ENCODE measurements around the gene KRT37.
"Not testable (repeated sequence)": the region's sequence is repeated elsewhere in the genome, so short reads cannot be mapped to it uniquely, and the experiment has no call there.

Gene KRT37

DNA sequence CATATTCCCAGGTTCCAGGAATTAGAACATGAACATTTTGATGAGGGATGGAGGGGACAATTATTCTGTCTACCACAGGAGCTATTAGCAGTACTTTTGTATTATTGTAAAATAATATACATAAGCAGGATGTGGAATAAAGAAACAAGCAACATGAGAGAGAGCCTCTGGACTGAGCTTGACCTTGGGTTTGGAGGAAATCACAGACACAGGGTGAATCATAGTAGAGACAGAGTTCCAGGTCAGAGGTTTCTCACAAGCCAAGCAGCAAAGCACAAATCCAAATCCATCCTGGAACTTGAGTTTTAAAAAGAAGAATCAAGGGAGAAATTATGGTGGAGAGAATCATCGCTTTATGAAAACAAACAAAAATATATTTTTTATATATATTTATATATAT lies 32.1 kb downstream of the KRT37 start:
- TF ChIP-seq, protein P1, sequence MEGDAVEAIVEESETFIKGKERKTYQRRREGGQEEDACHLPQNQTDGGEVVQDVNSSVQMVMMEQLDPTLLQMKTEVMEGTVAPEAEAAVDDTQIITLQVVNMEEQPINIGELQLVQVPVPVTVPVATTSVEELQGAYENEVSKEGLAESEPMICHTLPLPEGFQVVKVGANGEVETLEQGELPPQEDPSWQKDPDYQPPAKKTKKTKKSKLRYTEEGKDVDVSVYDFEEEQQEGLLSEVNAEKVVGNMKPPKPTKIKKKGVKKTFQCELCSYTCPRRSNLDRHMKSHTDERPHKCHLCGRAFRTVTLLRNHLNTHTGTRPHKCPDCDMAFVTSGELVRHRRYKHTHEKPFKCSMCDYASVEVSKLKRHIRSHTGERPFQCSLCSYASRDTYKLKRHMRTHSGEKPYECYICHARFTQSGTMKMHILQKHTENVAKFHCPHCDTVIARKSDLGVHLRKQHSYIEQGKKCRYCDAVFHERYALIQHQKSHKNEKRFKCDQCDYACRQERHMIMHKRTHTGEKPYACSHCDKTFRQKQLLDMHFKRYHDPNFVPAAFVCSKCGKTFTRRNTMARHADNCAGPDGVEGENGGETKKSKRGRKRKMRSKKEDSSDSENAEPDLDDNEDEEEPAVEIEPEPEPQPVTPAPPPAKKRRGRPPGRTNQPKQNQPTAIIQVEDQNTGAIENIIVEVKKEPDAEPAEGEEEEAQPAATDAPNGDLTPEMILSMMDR (IDR thresholded peaks at IDR 0.05; ENCODE audit: insufficient read depth, low read depth, low read length, missing control alignments): no peak
- no peak for DNase-seq (ENCODE audit: low read depth)
- no peak overlapping the region for H3K4me3 ChIP-seq (ENCODE audit: low read depth, low read length)

DNA sequence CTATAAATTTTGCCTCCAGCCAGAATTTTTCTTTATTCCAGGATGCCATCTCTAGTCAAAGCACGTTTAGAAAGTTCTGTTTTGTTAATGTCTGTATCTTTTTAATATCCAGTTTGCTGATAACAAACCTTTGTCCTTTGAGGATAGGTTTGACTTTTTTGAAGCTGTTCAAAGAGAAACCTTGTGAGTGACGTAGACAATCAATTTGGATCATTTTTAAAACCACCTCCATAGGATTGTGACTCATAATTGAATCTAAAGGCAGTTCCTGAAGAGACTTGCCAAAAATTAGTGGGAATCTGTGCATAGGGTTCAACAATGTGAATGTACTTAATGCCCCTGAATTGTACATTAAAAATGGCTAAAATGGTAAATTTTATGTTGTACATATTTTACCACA lies 32.9 kb downstream of the KRT37 start:
- no peak for DNase-seq (ENCODE audit: low read depth)
- TF ChIP-seq, protein P1 (IDR thresholded peaks at IDR 0.05; ENCODE audit: insufficient read depth, low read depth, low read length, missing control alignments): no peak
- H3K4me3 ChIP-seq (ENCODE audit: low read depth, low read length): no peak overlapping the region

DNA sequence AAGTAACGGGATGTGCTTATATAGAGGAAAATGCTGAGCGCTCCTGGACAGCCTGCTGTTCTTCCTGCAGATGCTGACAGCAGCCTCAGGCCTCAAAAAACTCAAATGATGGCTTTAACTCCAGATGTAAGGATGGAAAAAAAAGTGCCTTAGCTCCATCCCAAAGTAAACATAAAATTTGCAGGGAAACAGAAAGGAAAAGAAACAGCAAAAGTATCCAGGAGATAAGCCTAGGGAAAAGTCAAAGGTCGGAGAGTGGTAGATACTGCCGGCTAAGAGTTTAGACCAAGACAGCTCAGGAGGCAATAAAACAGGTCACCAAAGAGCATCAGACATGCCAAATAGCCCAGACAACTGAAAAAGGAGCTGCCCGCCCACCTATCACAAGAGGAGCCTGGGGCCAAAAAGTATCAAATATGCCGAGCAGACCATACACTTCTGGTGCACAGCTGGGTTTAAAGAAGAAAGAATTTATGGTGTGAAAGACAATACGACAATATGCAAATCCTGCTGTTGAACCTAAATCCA lies 33.9 kb downstream of the KRT37 start:
- TF ChIP-seq, protein P1 (IDR thresholded peaks at IDR 0.05; ENCODE audit: insufficient read depth, low read depth, low read length, missing control alignments): no peak
- no peak overlapping the region for H3K4me3 ChIP-seq (ENCODE audit: low read depth, low read length)
- no peak for DNase-seq (ENCODE audit: low read depth)

DNA sequence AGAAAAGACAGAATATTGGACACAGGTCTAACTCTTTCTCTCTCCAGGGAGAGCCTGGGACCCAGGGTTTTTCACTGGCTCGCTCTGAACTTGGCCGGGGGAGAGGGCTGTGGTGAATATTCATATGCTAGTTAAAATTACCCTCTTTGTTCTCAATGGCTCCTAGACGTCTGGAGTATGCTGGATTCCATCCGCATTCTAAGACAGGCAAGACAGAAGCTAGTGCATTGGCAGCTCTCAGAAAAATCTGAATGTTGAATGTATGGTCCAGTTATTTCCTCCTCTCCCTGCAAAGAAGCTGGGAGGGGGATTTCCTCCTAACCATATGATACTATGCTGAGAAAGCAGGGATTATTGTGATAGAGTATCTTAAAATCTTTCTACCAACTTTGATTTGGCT lies 36.7 kb downstream of the KRT37 start:
- TF ChIP-seq, protein P1 (IDR thresholded peaks at IDR 0.05; ENCODE audit: insufficient read depth, low read depth, low read length, missing control alignments): no peak
- no peak overlapping the region for H3K4me3 ChIP-seq (ENCODE audit: low read depth, low read length)

DNA sequence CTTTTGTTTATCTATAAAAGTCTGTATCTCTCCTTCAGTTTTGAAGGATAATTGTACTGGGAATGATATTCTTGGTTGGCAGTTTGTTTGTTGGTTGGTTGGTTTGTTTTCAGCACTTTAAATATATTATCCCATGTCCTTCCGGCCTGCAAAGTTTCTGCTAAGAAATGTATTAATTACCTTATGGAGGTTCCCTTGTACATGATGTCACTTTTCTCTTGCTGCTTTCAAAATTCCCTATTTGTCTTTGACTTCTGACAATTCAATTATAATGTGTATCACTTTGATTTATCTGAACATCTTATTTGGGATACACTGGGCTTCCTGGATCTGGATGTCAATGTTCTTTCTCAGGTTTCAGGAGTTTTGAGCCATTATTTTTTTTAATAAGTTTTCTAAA lies 38.2 kb downstream of the KRT37 start:
- H3K4me3 ChIP-seq (ENCODE audit: low read depth, low read length): no peak overlapping the region
- TF ChIP-seq, protein P1 (IDR thresholded peaks at IDR 0.05; ENCODE audit: insufficient read depth, low read depth, low read length, missing control alignments): no peak
- DNase-seq (ENCODE audit: low read depth): no peak

More for the DNA sequence above, 36.7 kb downstream of the KRT37 start:
- DNase-seq (ENCODE audit: low read depth): no peak

DNA sequence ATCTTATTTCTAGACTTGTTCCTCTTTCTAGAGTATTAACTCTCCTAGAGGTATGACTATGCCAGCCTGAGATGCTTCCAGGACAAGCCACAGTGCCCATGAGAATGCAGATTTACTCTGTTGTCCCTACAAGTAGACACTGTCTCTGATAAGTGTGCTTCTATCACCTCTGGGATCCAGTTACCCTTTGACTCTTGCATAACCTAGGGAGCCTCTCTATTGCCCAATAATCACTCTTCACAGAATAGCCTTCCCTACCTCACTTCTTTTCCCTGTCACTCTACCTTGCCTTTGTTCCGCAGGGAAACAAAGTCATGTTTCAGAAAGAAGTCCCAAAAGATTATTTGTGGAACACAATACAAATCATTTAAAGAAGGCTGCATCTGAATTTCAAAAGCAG lies 40.7 kb downstream of the KRT37 start:
- TF ChIP-seq, protein P1 (IDR thresholded peaks at IDR 0.05; ENCODE audit: insufficient read depth, low read depth, low read length, missing control alignments): no peak
- H3K4me3 ChIP-seq (ENCODE audit: low read depth, low read length): no peak overlapping the region
- DNase-seq (ENCODE audit: low read depth): no peak

DNA sequence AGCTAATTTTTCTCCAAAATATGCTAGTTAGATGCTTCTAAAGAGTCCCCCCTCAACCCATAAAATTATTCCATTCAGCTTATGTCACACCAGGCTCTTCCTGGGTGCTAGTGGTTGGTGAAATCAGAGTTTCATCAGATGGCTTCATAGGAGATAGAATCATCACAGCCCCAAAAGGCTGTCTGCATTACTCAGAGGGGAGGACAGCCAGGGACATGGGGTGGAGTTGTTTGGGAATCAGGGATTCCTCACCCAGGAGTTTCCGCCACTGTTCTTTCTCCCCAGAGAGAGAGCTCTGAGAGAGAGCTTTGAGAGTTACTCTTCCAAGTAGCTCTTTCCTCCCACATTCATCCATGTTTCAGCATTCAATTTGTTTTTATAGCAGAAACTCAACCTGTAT lies 42.0 kb downstream of the KRT37 start:
- TF ChIP-seq, protein P1 (IDR thresholded peaks at IDR 0.05; ENCODE audit: insufficient read depth, low read depth, low read length, missing control alignments): no peak
- H3K4me3 ChIP-seq (ENCODE audit: low read depth, low read length): no peak overlapping the region
- DNase-seq (ENCODE audit: low read depth): no peak

DNA sequence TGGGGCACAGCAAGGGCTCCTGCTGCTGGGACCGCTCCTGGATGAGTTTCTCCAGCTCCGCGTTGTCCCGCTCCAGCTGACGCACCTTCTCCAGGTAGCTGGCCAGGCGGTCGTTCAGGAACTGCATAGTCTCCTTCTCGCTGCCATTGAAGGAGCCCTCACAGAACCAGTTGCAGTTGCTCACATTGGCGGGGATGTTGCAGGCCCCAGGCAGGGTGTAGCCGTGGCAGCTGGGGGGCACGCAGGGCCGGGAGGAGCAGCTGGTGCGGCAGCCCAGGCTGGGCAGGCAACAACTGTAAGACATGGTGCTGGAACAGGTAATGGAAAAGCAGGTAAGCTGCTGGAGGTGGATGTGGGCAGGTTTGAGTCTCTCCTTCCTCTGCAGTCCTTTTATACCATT lies 42.4 kb downstream of the KRT37 start, which contains the start of gene KRT34:
Gene KRT34, minus strand, starts transcription at position 364 of the 400 bp plus-strand sequence. Its CDS starts 60 bp downstream, at position 304.
- not testable (repeated sequence) for H3K4me3 ChIP-seq (ENCODE audit: low read depth, low read length); DNase-seq (ENCODE audit: low read depth)

DNA sequence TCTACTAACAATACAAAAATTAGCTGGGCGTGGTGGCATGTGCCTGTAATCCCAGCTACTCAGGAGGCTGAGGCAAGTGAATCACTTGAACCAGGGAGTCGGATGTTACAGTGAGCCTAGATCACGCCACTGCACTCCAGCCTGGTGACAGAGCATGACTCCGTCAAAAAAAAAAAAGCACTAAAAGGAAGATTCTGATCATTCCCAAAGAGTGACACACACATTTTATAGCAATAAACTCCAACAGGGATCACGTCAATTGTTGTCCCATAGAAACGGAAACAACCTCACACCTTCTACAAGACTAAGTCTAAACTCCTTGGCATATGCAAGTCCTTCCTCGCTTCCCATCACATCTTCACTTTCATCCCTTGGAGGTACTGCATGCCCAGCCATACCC lies 44.3 kb downstream of the KRT37 start:
- H3K4me3 ChIP-seq (ENCODE audit: low read depth, low read length); DNase-seq (ENCODE audit: low read depth): not testable (repeated sequence)
